A549 (cell line): Measurements from ENCODE around the gene THRA. TPM values are rescaled to one million over a fixed set of nuclear protein-coding genes. Genes with fewer than 3 reads are reported as not detected.

Source experiments
- ATAC-seq, 2 experiments: fragments of 200-7000 bp in 1 of 2; fragments of >200 bp in 1 of 2; cut with Nextera tagmentation in 1 of 2; cut with Tn5 transposase in 1 of 2; 3 replicates each; pipeline versions ENCODE4 v1.8.0 to v1.9.1; 2018 to 2020; ENCODE audit warnings: mild to moderate bottlenecking in 1 of 2, moderate library complexity in 1 of 2
- CTCF ChIA-PET: fragments of 300-600 bp; sonication (Branson Sonifier 250); formaldehyde crosslinking; extraction: SDS; loops from one replicate; lab custom pipeline; 2021; ENCODE audit warnings: antibody characterized with exemption, inconsistent platforms; lab: Yijun Ruan, JAX
- POLR2A ChIA-PET: fragments of 350-600 bp; formaldehyde crosslinking; extraction: SDS; loops from one replicate; lab custom pipeline; 2021; ENCODE audit warnings: antibody characterized with exemption, inconsistent platforms; lab: Yijun Ruan, JAX
- DNase-seq, 2 experiments: peaks; one replicate each; pipeline versions ENCODE4 v3.0.0 to v3.0.0-alpha.2; 2011 to 2016; ENCODE audit warnings: low read depth in 1 of 2, low spot score in 1 of 2
- FAIRE-seq: peaks from 2 replicates; lab custom pipeline; 2011; peaks lifted over from hg19 to GRCh38; lab: Jason Lieb, UNC
- H3K27ac ChIP-seq, 2 experiments: fragments of >200 bp; sonication (Bioruptor Twin); formaldehyde crosslinking; 3 replicates each; pipeline ENCODE4 v1.5.1; 2016 to 2017
- H3K4me1 ChIP-seq: fragments of >200 bp; sonication (Bioruptor Twin); formaldehyde crosslinking; 3 replicates; pipeline ENCODE4 v1.6.1; 2016
- H3K4me2 ChIP-seq: fragments of >200 bp; sonication (Bioruptor Twin); formaldehyde crosslinking; 3 replicates; pipeline ENCODE4 v1.6.1; 2016
- H3K4me3 ChIP-seq: fragments of >200 bp; sonication (Bioruptor Twin); formaldehyde crosslinking; 3 replicates; pipeline ENCODE4 v1.5.1; 2016
- H3K9me3 ChIP-seq: fragments of >200 bp; sonication (Bioruptor Twin); formaldehyde crosslinking; 3 replicates; pipeline ENCODE4 v1.6.1; 2016
- CEBPB ChIP-seq, 2 experiments: fragments of >200 bp in 1 of 2; sonication (Bioruptor Twin) in 1 of 2; formaldehyde crosslinking in 1 of 2; IDR thresholded peaks; 2 replicates each; pipeline ENCODE4 v1.6.1; 2012 to 2016
- CTCF ChIP-seq: fragments of >200 bp; sonication (Bioruptor Twin); formaldehyde crosslinking; IDR thresholded peaks from 3 replicates; pipeline ENCODE4 v1.5.1; 2016
- FOSL2 ChIP-seq, 2 experiments: fragments of 450-650 bp in 1 of 2; fragments of >200 bp in 1 of 2; sonication (Bioruptor Twin) in 1 of 2; formaldehyde crosslinking; IDR thresholded peaks; 2 replicates each; pipeline versions ENCODE4 v1.5.0 to v1.6.1; 2016 to 2020; ENCODE audit warnings: mild to moderate bottlenecking in 1 of 2, moderate library complexity in 1 of 2
- FOXS1 ChIP-seq: fragments of 250-450 bp; sonication (Bioruptor Pico); IDR thresholded peaks from 2 replicates; pipeline ENCODE4 v1.5.0; 2020; ENCODE audit warnings: mild to moderate bottlenecking, moderate library complexity
- HDAC2 ChIP-seq: fragments of 200-600 bp; sonication (generic); IDR thresholded peaks from 2 replicates; pipeline ENCODE4 v1.6.1; 2016
- HEYL ChIP-seq: fragments of 250-450 bp; sonication (Bioruptor Pico); IDR thresholded peaks from 2 replicates; pipeline ENCODE4 v1.8.0; 2021; ENCODE audit warnings: mild to moderate bottlenecking, moderate library complexity
- HOXB13 ChIP-seq: fragments of 250-450 bp; sonication (Bioruptor Pico); IDR thresholded peaks from 2 replicates; pipeline ENCODE4 v1.5.0; 2020; ENCODE audit warnings: low read depth, mild to moderate bottlenecking, moderate library complexity
- MYC ChIP-seq: IDR thresholded peaks from 2 replicates; pipeline ENCODE4 v1.6.1; 2012; ENCODE audit warnings: mild to moderate bottlenecking, inconsistent platforms, low read length, improper control_type of control experiment, borderline replicate concordance
- PHF8 ChIP-seq: fragments of 200-600 bp; sonication (generic); IDR thresholded peaks from 2 replicates; pipeline ENCODE4 v1.6.1; 2016; ENCODE audit warnings: low read depth, mild to moderate bottlenecking, antibody characterized with exemption, moderate library complexity, borderline replicate concordance
- RAD21 ChIP-seq, 2 experiments: fragments of >200 bp in 1 of 2; sonication (Bioruptor Twin) in 1 of 2; formaldehyde crosslinking in 1 of 2; IDR thresholded peaks in 1 of 2; conservative IDR thresholded peaks in 1 of 2; 2 replicates in 1 of 2; 3 replicates in 1 of 2; pipeline ENCODE4 v1.6.1; 2012 to 2018; ENCODE audit warnings: inconsistent platforms in 1 of 2
- RNF2 ChIP-seq: fragments of 200-600 bp; sonication (generic); IDR thresholded peaks from 2 replicates; pipeline ENCODE4 v1.6.1; 2016; ENCODE audit warnings: low read depth, mild to moderate bottlenecking, antibody characterized with exemption, moderate library complexity, borderline replicate concordance
- SMC3 ChIP-seq: fragments of >200 bp; sonication (Bioruptor Twin); formaldehyde crosslinking; IDR thresholded peaks from 3 replicates; pipeline ENCODE4 v1.6.1; 2018; ENCODE audit warnings: inconsistent platforms
- SREBF2 ChIP-seq: fragments of 450-650 bp; IDR thresholded peaks from 2 replicates; pipeline ENCODE4 v1.6.1; 2014; ENCODE audit warnings: mild to moderate bottlenecking, moderate library complexity
- TP53 ChIP-seq: fragments of 250-450 bp; sonication (Bioruptor Pico); IDR thresholded peaks from 2 replicates; pipeline ENCODE4 v1.5.0; 2021; ENCODE audit warnings: mild to moderate bottlenecking, moderate library complexity
- ZNF302 ChIP-seq: fragments of 250-450 bp; sonication (Bioruptor Pico); IDR thresholded peaks from 2 replicates; pipeline ENCODE4 v1.9.0; 2021; ENCODE audit warnings: inconsistent platforms, mild to moderate bottlenecking, moderate library complexity
- whole genome bisulfite sequencing: methylation state at CpG from one replicate; pipeline ENCODE4 v1.1.6; 2017; ENCODE audit errors: missing lambda C conversion rate; 5-methylcytosine and 5-hydroxymethylcytosine counted together
- polyA plus RNA-seq, 4 experiments: library from polyadenylated mRNA; depleted of rRNA in 3 of 4; stranded (reverse); fragments of >200 nt; fragmentation: RNase III in 1 of 4; extraction: RNeasy Plus Mini Kit Qiagen cat#74134 plus additional on column Dnase treatment in 1 of 4; gene quantifications; 2 replicates in 3 of 4; 3 replicates in 1 of 4; pipeline ENCODE4 v1.2.3, GENCODE V29; 2011 to 2017
- TF ChIP-seq, protein P1 (sequence below): fragments of >200 bp; sonication (Bioruptor Twin); formaldehyde crosslinking; IDR thresholded peaks from 2 replicates; pipeline ENCODE4 v1.6.1; 2016

Gene THRA
- polyA plus RNA-seq, 2 of the 4 experiments (the other 2 are of a cell fraction) = 20.1 to 22.5 TPM

DNA sequence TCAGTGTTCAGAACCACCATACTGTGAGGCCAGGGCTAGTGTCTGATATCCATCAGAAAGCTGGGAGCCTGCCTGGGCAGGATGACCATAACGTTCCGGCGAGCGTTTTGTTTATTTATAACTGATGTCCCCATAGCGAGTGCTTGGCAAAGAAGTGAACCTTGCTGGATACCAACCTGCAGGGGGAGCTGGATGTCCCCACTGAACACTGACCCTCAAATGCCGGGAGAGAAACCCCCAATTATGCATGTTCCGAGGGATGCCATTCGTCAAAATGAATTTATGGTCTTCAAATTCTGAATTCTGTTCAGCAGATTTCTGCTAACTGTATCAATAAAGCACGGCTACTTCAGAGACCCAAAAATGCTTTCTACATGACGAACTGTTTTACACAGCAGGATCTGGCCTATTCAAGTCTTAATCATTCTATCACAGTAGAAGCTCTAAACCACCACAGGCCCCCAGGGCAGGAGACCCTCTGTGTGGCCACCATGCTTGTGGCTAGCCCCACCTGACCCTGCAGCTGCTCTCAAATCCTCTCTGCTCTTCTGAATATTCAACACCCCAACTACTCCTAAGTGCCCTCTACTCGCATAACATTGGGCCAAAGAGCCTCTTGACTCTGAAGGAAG lies 23.8 kb upstream of the THRA start:
- ChIA-PET POLR2A (interaction anchor here (1.0 kb wide), 1 partner anchor 15 kb away, joined by 7 read pairs; the partner anchor contains the start of gene MED24), CTCF (interaction anchor here (0.6 to 23.2 kb wide), 23 partner anchors 9 to 143 kb away, joined by 3 to 625 read pairs (median 5); partner anchors contain the start of genes CASC3, CSF3, MED24 and NR1D1)
- TF ChIP-seq RAD21 (conservative IDR thresholded peaks at IDR 0.05 in 1 of 2, IDR thresholded peaks at IDR 0.05 in 1 of 2) (peak; percentile 54 to 63), CTCF (peak; percentile 67), SMC3 (peak; percentile 63; the same call in 2 of the 3 replicates), CEBPB (IDR thresholded peaks at IDR 0.05) (no peak)
- no peak for FAIRE-seq
- DNase-seq = peak; percentile 56 to 68
- Histone ChIP-seq H3K4me3 (no peak overlapping the region), H3K4me1 (0 out of 3 replicates have a peak, but pooled peaks cover 7% of the 10 kb centered on the region), H3K9me3 (no peaks in the 10 kb centered on the region), H3K4me2 (peak overlapping the region; percentile 33), H3K27ac (peak overlapping the region in 1 of 2 experiments; percentile 25; a peak in 1 of 6 replicates)
- peak; percentile 80 to 88 for ATAC-seq
- whole genome bisulfite sequencing = 40% methylated on average over 11 of the region's 11 CpGs

GRCh38 chr17:40041196-40041595 lies 21.6 kb upstream of the THRA start:
- no peak for ATAC-seq
- H3K27ac ChIP-seq = no peak overlapping the region
- H3K9me3 ChIP-seq = no peaks in the 10 kb centered on the region
- no peak overlapping the region for H3K4me3 ChIP-seq
- no peak for DNase-seq
- WGBS = 92% methylated on average over 2 of the region's 2 CpGs
- 0 out of 3 replicates have a peak, but pooled peaks cover 7% of the 10 kb centered on the region for H3K4me1 ChIP-seq
- FAIRE-seq = peak; percentile 28
- CTCF ChIA-PET = interaction anchor here (0.5 to 23.2 kb wide), 10 partner anchors 7 to 150 kb away, joined by 3 to 625 read pairs (median 7); partner anchors contain the start of gene CSF3
- TF ChIP-seq HDAC2 (no peak), RNF2 (no peak), FOXS1 (no peak), TP53 (no peak), PHF8 (no peak), HEYL (CRISPR knock-in tag) (no peak), FOSL2 (IDR thresholded peaks at IDR 0.05) (no peak), FOSL2 (CRISPR knock-in tag; IDR thresholded peaks at IDR 0.05) (no peak)
- no peak overlapping the region for H3K4me2 ChIP-seq
- POLR2A ChIA-PET = interaction anchor here (2.0 kb wide), 1 partner anchor 13 kb away, joined by 4 read pairs; the partner anchor contains the start of gene MED24

- no peak for TF ChIP-seq SREBF2
- TF ChIP-seq, all 56 proteins: peak for 0
- no peaks in the 10 kb centered on the region for H3K9me3 ChIP-seq
- peaks cover 12% of the 10 kb centered on the region for H3K4me1 ChIP-seq
- FAIRE-seq = no peak
- POLR2A ChIA-PET = no interaction called here
- H3K4me2 ChIP-seq = no peak overlapping the region
- 73% methylated on average over 6 of the region's 6 CpGs for WGBS
- CTCF ChIA-PET = interaction anchor here (0.9 to 34.4 kb wide), 6 partner anchors 21 to 57 kb away, joined by 3 to 919 read pairs (median 20); no protein-coding TSS in a partner anchor
- ATAC-seq = no peak
- H3K4me3 ChIP-seq = no peak overlapping the region
- no peak for DNase-seq
- no peak overlapping the region for H3K27ac ChIP-seq
Observed at GRCh38 chr17:40056379-40057015, 6.3 kb upstream of the THRA start.

GRCh38 chr17:40058186-40058784 lies 4.5 kb upstream of the THRA start:
- no peak for FAIRE-seq
- H3K27ac ChIP-seq = 0 out of 6 replicates have a peak overlapping the region, but pooled peaks of 1 of the 2 experiments have one; percentile 4
- peaks cover 13% of the 10 kb centered on the region for H3K4me1 ChIP-seq
- no peak for ATAC-seq
- DNase-seq = no peak
- H3K9me3 ChIP-seq = no peaks in the 10 kb centered on the region
- 72% methylated on average over 8 of the region's 8 CpGs for WGBS
- H3K4me3 ChIP-seq = no peak overlapping the region
- CTCF ChIA-PET = interaction anchor here (0.6 to 34.4 kb wide), 14 partner anchors 19 to 755 kb away, joined by 3 to 919 read pairs (median 4); partner anchors contain the start of gene PSMD3
- no peak overlapping the region for H3K4me2 ChIP-seq
- TF ChIP-seq CEBPB (IDR thresholded peaks at IDR 0.05) = no peak
- no peak for TF ChIP-seq ZNF302 (CRISPR knock-in tag)
- TF ChIP-seq RAD21 (conservative IDR thresholded peaks at IDR 0.05 in 1 of 2, IDR thresholded peaks at IDR 0.05 in 1 of 2) = no peak
- no peak for TF ChIP-seq FOXS1
- TF ChIP-seq, protein P1, sequence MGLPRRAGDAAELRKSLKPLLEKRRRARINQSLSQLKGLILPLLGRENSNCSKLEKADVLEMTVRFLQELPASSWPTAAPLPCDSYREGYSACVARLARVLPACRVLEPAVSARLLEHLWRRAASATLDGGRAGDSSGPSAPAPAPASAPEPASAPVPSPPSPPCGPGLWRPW = no peak
- TF ChIP-seq MYC = no peak
- TF ChIP-seq HOXB13 (CRISPR knock-in tag) = no peak
- POLR2A ChIA-PET = interaction anchor here (0.5 kb wide), 1 partner anchor 208 kb away, joined by 3 read pairs; no protein-coding TSS in a partner anchor
